Cardiac muscle cell (in vitro differentiated cells and primary cell): ENCODE data around the gene LRMDA. TPM values are rescaled to one million over a fixed set of nuclear protein-coding genes. Genes with fewer than 3 reads are reported as not detected.

Experiments
- DNase-seq, 2 donors: peaks; one replicate each; pipeline versions ENCODE4 v3.0.0 to v3.0.0-alpha.2; 2010 to 2017; ENCODE audit warnings: low read depth in 1 of 2, low spot score in 1 of 2
- H3K27ac ChIP-seq: fragments of 200-600 bp; sonication (generic); 2 replicates; pipeline ENCODE4 v1.5.1; 2016
- H3K27me3 ChIP-seq: fragments of 200-600 bp; sonication (generic); 2 replicates; pipeline ENCODE4 v1.6.0; 2016; ENCODE audit warnings: control low read depth
- H3K36me3 ChIP-seq: fragments of 200-600 bp; sonication (generic); 2 replicates; pipeline ENCODE4 v1.5.1; 2016; ENCODE audit warnings: control low read depth
- H3K4me1 ChIP-seq: fragments of 200-600 bp; sonication (generic); 2 replicates; pipeline ENCODE4 v1.8.1; 2017; ENCODE audit warnings: low read depth, mild to moderate bottlenecking, mixed run types
- H3K4me3 ChIP-seq: fragments of 200-600 bp; sonication (generic); 2 replicates; pipeline ENCODE4 v1.5.1; 2016; ENCODE audit warnings: mild to moderate bottlenecking
- H3K9me3 ChIP-seq: fragments of 200-600 bp; sonication (generic); 2 replicates; pipeline ENCODE4 v1.5.1; 2017; ENCODE audit warnings: low read depth, mild to moderate bottlenecking, control low read depth
- CTCF ChIP-seq: IDR thresholded peaks from 2 replicates; pipeline ENCODE4 v1.5.1; 2012; ENCODE audit warnings: low read depth, mild to moderate bottlenecking, low read length
- polyA plus RNA-seq: library from polyadenylated mRNA; unstranded; fragments of >200 nt; fragmentation: Nextera tagmentation; extraction: Ambion mirVana; gene quantifications from 2 replicates; pipeline ENCODE4 v1.2.1, GENCODE V29; 2016
- total RNA-seq: library from RNA; depleted of rRNA; stranded (reverse); fragments of >200 nt; gene quantifications from 2 replicates; pipeline ENCODE4 v1.2.3, GENCODE V29; 2016

Gene LRMDA
- total and polyA plus RNA-seq, 2 experiments from 2014 or later: 6.2 to 11.7 TPM

- no peaks in the 10 kb centered on the region for H3K4me1 ChIP-seq
- no peaks in the 10 kb centered on the region for H3K27me3 ChIP-seq
- no peak overlapping the region for H3K27ac ChIP-seq
- no peak for DNase-seq
- no peak overlapping the region for H3K4me3 ChIP-seq
- TF ChIP-seq CTCF: no peak
- no peaks in the 10 kb centered on the region for H3K36me3 ChIP-seq
- no peaks in the 10 kb centered on the region for H3K9me3 ChIP-seq
These were observed 520.2 kb downstream of the LRMDA start for GRCh38 chr10:75951627-75952026.

GRCh38 chr10:75952093-75952492 is 520.7 kb downstream of the LRMDA start:
- no peak overlapping the region for H3K4me3 ChIP-seq
- DNase-seq: no peak
- no peaks in the 10 kb centered on the region for H3K27me3 ChIP-seq
- no peak overlapping the region for H3K27ac ChIP-seq
- H3K9me3 ChIP-seq: no peaks in the 10 kb centered on the region
- no peak for TF ChIP-seq CTCF
- H3K4me1 ChIP-seq: no peaks in the 10 kb centered on the region
- no peaks in the 10 kb centered on the region for H3K36me3 ChIP-seq

GRCh38 chr10:75954486-75954885 is 523.1 kb downstream of the LRMDA start:
- H3K27ac ChIP-seq: no peak overlapping the region
- H3K36me3 ChIP-seq: no peaks in the 10 kb centered on the region
- DNase-seq: no peak
- H3K4me1 ChIP-seq: no peaks in the 10 kb centered on the region
- no peaks in the 10 kb centered on the region for H3K27me3 ChIP-seq
- no peaks in the 10 kb centered on the region for H3K9me3 ChIP-seq
- no peak overlapping the region for H3K4me3 ChIP-seq
- no peak for TF ChIP-seq CTCF

- H3K27ac ChIP-seq: no peak overlapping the region
- TF ChIP-seq CTCF: no peak
These were observed 524.6 kb downstream of the LRMDA start for GRCh38 chr10:75955973-75956502.

GRCh38 chr10:75956624-75957023 is 525.2 kb downstream of the LRMDA start:
- H3K27me3 ChIP-seq: no peaks in the 10 kb centered on the region
- no peaks in the 10 kb centered on the region for H3K9me3 ChIP-seq
- no peak overlapping the region for H3K27ac ChIP-seq
- no peak overlapping the region for H3K4me3 ChIP-seq
- H3K4me1 ChIP-seq: no peaks in the 10 kb centered on the region
- no peak for TF ChIP-seq CTCF
- no peak for DNase-seq
- no peaks in the 10 kb centered on the region for H3K36me3 ChIP-seq

More at GRCh38 chr10:75955973-75956502, 524.6 kb downstream of the LRMDA start:
- H3K27me3 ChIP-seq: no peaks in the 10 kb centered on the region
- DNase-seq: no peak
- H3K4me3 ChIP-seq: no peak overlapping the region
- H3K9me3 ChIP-seq: no peaks in the 10 kb centered on the region
- H3K36me3 ChIP-seq: no peaks in the 10 kb centered on the region
- H3K4me1 ChIP-seq: no peaks in the 10 kb centered on the region
